ENCODE results near the gene VGLL4. TPM values are rescaled to one million over a fixed set of nuclear protein-coding genes. Genes with fewer than 3 reads are reported as not detected.

The VGLL4 gene
- total RNA-seq, 2 experiments from 2014 or later, result 36.1 to 74.5 TPM

- no peak overlapping the region for H2AFZ ChIP-seq (ENCODE audit: low read length)
- POLR2A ChIA-PET, result interaction anchor here (0.6 to 0.7 kb wide), 2 partner anchors 28 to 343 kb away, joined by 3 read pairs; no protein-coding TSS in a partner anchor
- no TSS peak for BruUV-seq (replicated peaks)
- H3K9me2 ChIP-seq (ENCODE audit: insufficient read depth, low read length), result no peaks in the 10 kb centered on the region
- H3K4me2 ChIP-seq (ENCODE audit: low read length), result no peak overlapping the region
- H4K20me1 ChIP-seq (ENCODE audit: insufficient read depth, low read length), result peaks cover 13% of the 10 kb centered on the region; the same call in 1 of the 2 replicates
- no peaks in the 10 kb centered on the region for H3K9me3 ChIP-seq (ENCODE audit: low read length)
- H3K36me3 ChIP-seq (ENCODE audit: insufficient read depth, low read length), result no peaks in the 10 kb centered on the region
- CTCF ChIA-PET (ENCODE audit: unreplicated experiment), result no interaction called here
- H3K4me1 ChIP-seq (ENCODE audit: insufficient read depth, low read length, poor library complexity, severe bottlenecking), result peaks cover 16% of the 10 kb centered on the region
- no peak overlapping the region for H3K27ac ChIP-seq (ENCODE audit: low read depth, low read length, poor library complexity, severe bottlenecking)
- TF ChIP-seq EZH2phosphoT487 (IDR thresholded peaks at IDR 0.05; ENCODE audit: borderline replicate concordance, low read depth, low read length) (no peak), CTCF (conservative IDR thresholded peaks at IDR 0.05; ENCODE audit: low read length) (no peak)
- intact Hi-C loops (cut with micrococcal nuclease; ENCODE audit: unreplicated experiment), result loop anchor here (2.0 kb wide), 1 partner anchor 181 kb away; no protein-coding TSS in a partner anchor
- no peak for DNase-seq (ENCODE audit: low spot score)
- no peak overlapping the region for H3K4me3 ChIP-seq (ENCODE audit: low read depth, low read length, poor library complexity, severe bottlenecking)
- H3K79me2 ChIP-seq (ENCODE audit: insufficient read depth, low read depth, low read length), result no peaks in the 10 kb centered on the region
These were observed 10.5 kb upstream of the VGLL4 start for GRCh38 chr3:11654166-11654565.

- ChIA-PET POLR2A (no interaction called here), CTCF (ENCODE audit: unreplicated experiment) (no interaction called here)
- intact Hi-C loops (cut with micrococcal nuclease; ENCODE audit: unreplicated experiment), result loop anchor here (2.0 kb wide), 2 partner anchors 181 to 275 kb away; no protein-coding TSS in a partner anchor
- Histone ChIP-seq H3K27ac (ENCODE audit: low read depth, low read length, poor library complexity, severe bottlenecking) (no peak overlapping the region), H2AFZ (ENCODE audit: low read length) (no peak overlapping the region), H3K4me1 (ENCODE audit: insufficient read depth, low read length, poor library complexity, severe bottlenecking) (peaks cover 16% of the 10 kb centered on the region), H3K9me3 (ENCODE audit: low read length) (no peaks in the 10 kb centered on the region), H3K9me2 (ENCODE audit: insufficient read depth, low read length) (no peaks in the 10 kb centered on the region), H3K79me2 (ENCODE audit: insufficient read depth, low read depth, low read length) (no peaks in the 10 kb centered on the region), H3K4me3 (ENCODE audit: low read depth, low read length, poor library complexity, severe bottlenecking) (no peak overlapping the region), H4K20me1 (ENCODE audit: insufficient read depth, low read length) (peaks cover 13% of the 10 kb centered on the region; the same call in 1 of the 2 replicates), H3K36me3 (ENCODE audit: insufficient read depth, low read length) (no peaks in the 10 kb centered on the region), H3K4me2 (ENCODE audit: low read length) (no peak overlapping the region)
- DNase-seq (ENCODE audit: low spot score), result no peak
- TF ChIP-seq CTCF (conservative IDR thresholded peaks at IDR 0.05; ENCODE audit: low read length), result 0 out of 2 replicates have a peak, but pooled peaks have one; percentile 14
- TF ChIP-seq EZH2phosphoT487 (IDR thresholded peaks at IDR 0.05; ENCODE audit: borderline replicate concordance, low read depth, low read length), result no peak
- BruUV-seq (replicated peaks), result no TSS peak
These were observed 9.8 kb upstream of the VGLL4 start for GRCh38 chr3:11653298-11654055.

DNA sequence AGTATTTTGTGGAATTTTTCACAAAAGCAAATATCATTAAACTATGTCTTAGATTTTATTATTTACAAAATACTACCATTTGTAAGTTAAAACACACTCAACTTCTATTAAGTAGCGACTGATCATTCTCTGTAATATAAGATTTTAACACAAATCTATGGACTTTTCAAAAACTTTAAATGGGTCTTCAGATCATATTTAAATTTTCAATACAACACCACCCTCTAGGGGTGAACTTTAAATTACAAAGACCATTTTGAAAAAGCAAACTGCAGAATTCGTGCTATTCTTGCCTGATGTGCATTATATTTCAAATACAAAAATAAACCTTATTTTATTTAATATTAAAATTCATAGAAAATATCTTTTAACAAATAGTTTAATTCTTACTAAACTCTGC, 8.2 kb upstream of the VGLL4 start:
- H3K4me2 ChIP-seq (ENCODE audit: low read length), result no peak overlapping the region
- H3K27ac ChIP-seq (ENCODE audit: low read depth, low read length, poor library complexity, severe bottlenecking), result no peak overlapping the region
- H3K4me1 ChIP-seq (ENCODE audit: insufficient read depth, low read length, poor library complexity, severe bottlenecking), result peaks cover 16% of the 10 kb centered on the region
- H2AFZ ChIP-seq (ENCODE audit: low read length), result no peak overlapping the region
- POLR2A ChIA-PET, result interaction anchor here (0.6 to 0.7 kb wide), 2 partner anchors 39 to 271 kb away, joined by 3 read pairs; no protein-coding TSS in a partner anchor
- H3K9me3 ChIP-seq (ENCODE audit: low read length), result no peaks in the 10 kb centered on the region
- CTCF ChIA-PET (ENCODE audit: unreplicated experiment), result interaction anchor here (0.5 to 0.6 kb wide), 2 partner anchors 8 to 45 kb away, joined by 3 read pairs; no protein-coding TSS in a partner anchor
- DNase-seq (ENCODE audit: low spot score), result peak; percentile 56
- intact Hi-C loops (cut with micrococcal nuclease; ENCODE audit: unreplicated experiment), result loop anchor here (2.0 kb wide), 2 partner anchors 273 to 415 kb away; no protein-coding TSS in a partner anchor
- H3K4me3 ChIP-seq (ENCODE audit: low read depth, low read length, poor library complexity, severe bottlenecking), result no peak overlapping the region
- no peaks in the 10 kb centered on the region for H3K36me3 ChIP-seq (ENCODE audit: insufficient read depth, low read length)
- BruUV-seq (replicated peaks), result no TSS peak
- peak; percentile 83 for TF ChIP-seq CTCF (conservative IDR thresholded peaks at IDR 0.05; ENCODE audit: low read length)
- TF ChIP-seq EZH2phosphoT487 (IDR thresholded peaks at IDR 0.05; ENCODE audit: borderline replicate concordance, low read depth, low read length), result no peak
- no peaks in the 10 kb centered on the region for H3K9me2 ChIP-seq (ENCODE audit: insufficient read depth, low read length)
- H3K79me2 ChIP-seq (ENCODE audit: insufficient read depth, low read depth, low read length), result no peaks in the 10 kb centered on the region
- H4K20me1 ChIP-seq (ENCODE audit: insufficient read depth, low read length), result peaks cover 13% of the 10 kb centered on the region; the same call in 1 of the 2 replicates

Data from OCI-LY7 (cell line).